HEK293 (cell line): ENCODE measurements around the gene SNX6.

Experiments used
- CTCF ChIA-PET: fragments of 350-600 bp; formaldehyde crosslinking; extraction: SDS; loops from one replicate; lab custom pipeline; 2021; ENCODE audit warnings: antibody characterized with exemption; lab: Yijun Ruan, JAX
- POLR2A ChIA-PET: fragments of 300-600 bp; formaldehyde crosslinking; extraction: SDS; loops from one replicate; lab custom pipeline; 2020; ENCODE audit warnings: antibody characterized with exemption, inconsistent platforms; lab: Yijun Ruan, JAX
- H3K27ac ChIP-seq: fragments of 200-500 bp; sonication (Bioruptor generic); 2 replicates; pipeline ENCODE4 v1.5.1; 2014; ENCODE audit warnings: low read depth, low read length, control low read depth, inconsistent platforms; ENCODE audit errors: extremely low read depth
- H3K36me3 ChIP-seq, 2 experiments: fragments of 200-500 bp in 1 of 2; sonication (Bioruptor generic) in 1 of 2; 1 replicate in 1 of 2; 2 replicates in 1 of 2; pipeline ENCODE4 v1.5.1; 2014 to 2017; ENCODE audit warnings: inconsistent platforms in 2 of 2, low read length in 2 of 2; ENCODE audit not compliant: control insufficient read depth in 2 of 2, insufficient read depth in 1 of 2
- H3K4me1 ChIP-seq: fragments of 200-500 bp; sonication (Bioruptor generic); 2 replicates; pipeline ENCODE4 v1.5.1; 2014; ENCODE audit warnings: mild to moderate bottlenecking, low read length, inconsistent platforms; ENCODE audit not compliant: control insufficient read depth, insufficient read depth
- H3K4me3 ChIP-seq: 2 replicates; pipeline ENCODE4 v1.5.1; 2011; ENCODE audit warnings: low read depth, mild to moderate bottlenecking, control low read depth, low read length, moderate library complexity
- H3K9me3 ChIP-seq: fragments of 200-500 bp; sonication (Bioruptor generic); 2 replicates; pipeline ENCODE4 v1.5.1; 2014; ENCODE audit warnings: low read depth, low read length, inconsistent platforms; ENCODE audit not compliant: control insufficient read depth, insufficient read depth
- CTCF ChIP-seq: fragments of 450-650 bp; formaldehyde crosslinking; IDR thresholded peaks from 2 replicates; pipeline ENCODE4 v1.5.1; 2016; ENCODE audit warnings: missing biosample characterization, missing genetic modification characterization
- GLI4 ChIP-seq: fragments of 450-650 bp; formaldehyde crosslinking; IDR thresholded peaks from 2 replicates; pipeline ENCODE4 v1.5.1; 2016; ENCODE audit warnings: missing biosample characterization, missing genetic modification characterization
- GLIS1 ChIP-seq: fragments of 450-650 bp; formaldehyde crosslinking; IDR thresholded peaks from 2 replicates; pipeline ENCODE4 v1.5.1; 2016; ENCODE audit warnings: missing biosample characterization, missing genetic modification characterization
- KLF16 ChIP-seq: fragments of 450-650 bp; formaldehyde crosslinking; IDR thresholded peaks from 2 replicates; pipeline ENCODE4 v1.5.1; 2017; ENCODE audit warnings: missing biosample characterization, missing genetic modification characterization
- MZF1 ChIP-seq: fragments of 450-650 bp; formaldehyde crosslinking; IDR thresholded peaks from 2 replicates; pipeline ENCODE4 v1.5.1; 2017; ENCODE audit warnings: missing biosample characterization, missing genetic modification characterization, borderline replicate concordance
- PRDM10 ChIP-seq: fragments of 450-650 bp; formaldehyde crosslinking; IDR thresholded peaks from 2 replicates; pipeline ENCODE4 v1.5.1; 2016; ENCODE audit warnings: missing biosample characterization, missing genetic modification characterization
- SP2 ChIP-seq: fragments of 450-650 bp; formaldehyde crosslinking; IDR thresholded peaks from 2 replicates; pipeline ENCODE4 v1.5.1; 2016; ENCODE audit warnings: missing biosample characterization, missing genetic modification characterization
- SP3 ChIP-seq: fragments of 450-650 bp; formaldehyde crosslinking; IDR thresholded peaks from 2 replicates; pipeline ENCODE4 v1.5.1; 2016; ENCODE audit warnings: missing biosample characterization, missing genetic modification characterization
- SP7 ChIP-seq: fragments of 450-650 bp; formaldehyde crosslinking; IDR thresholded peaks from 2 replicates; pipeline ENCODE4 v1.5.1; 2016; ENCODE audit warnings: missing biosample characterization, missing genetic modification characterization
- ZBTB7A ChIP-seq: fragments of 450-650 bp; formaldehyde crosslinking; IDR thresholded peaks from 2 replicates; pipeline ENCODE4 v1.5.1; 2016; ENCODE audit warnings: low read depth, missing biosample characterization, missing genetic modification characterization
- ZNF114 ChIP-seq: fragments of 450-650 bp; formaldehyde crosslinking; IDR thresholded peaks from 2 replicates; pipeline ENCODE4 v1.5.0; 2017; ENCODE audit warnings: missing biosample characterization, missing genetic modification characterization
- ZNF324 ChIP-seq: fragments of 450-650 bp; formaldehyde crosslinking; IDR thresholded peaks from 2 replicates; pipeline ENCODE4 v1.5.1; 2016; ENCODE audit warnings: missing biosample characterization, missing genetic modification characterization
- ZNF335 ChIP-seq: fragments of 450-650 bp; formaldehyde crosslinking; conservative IDR thresholded peaks from 2 replicates; pipeline ENCODE4 v1.5.1; 2016; ENCODE audit warnings: missing biosample characterization, missing genetic modification characterization
- ZNF341 ChIP-seq: fragments of 450-650 bp; formaldehyde crosslinking; IDR thresholded peaks from 2 replicates; pipeline ENCODE4; 2016; ENCODE audit warnings: low read depth, missing biosample characterization, missing genetic modification characterization
- ZNF362 ChIP-seq: fragments of 450-650 bp; formaldehyde crosslinking; IDR thresholded peaks from 2 replicates; pipeline ENCODE4 v1.5.1; 2016; ENCODE audit warnings: missing biosample characterization, missing genetic modification characterization
- ZNF398 ChIP-seq: fragments of 450-650 bp; formaldehyde crosslinking; IDR thresholded peaks from 2 replicates; pipeline ENCODE4 v1.5.1; 2017; ENCODE audit warnings: missing biosample characterization, missing genetic modification characterization
- ZNF416 ChIP-seq: fragments of 450-650 bp; formaldehyde crosslinking; IDR thresholded peaks from 2 replicates; pipeline ENCODE4 v1.5.1; 2016; ENCODE audit warnings: missing biosample characterization, missing genetic modification characterization
- ZNF561 ChIP-seq: fragments of 450-650 bp; IDR thresholded peaks from 2 replicates; pipeline ENCODE4 v1.5.1; 2018; ENCODE audit warnings: missing biosample characterization, missing genetic modification characterization, borderline replicate concordance
- ZNF596 ChIP-seq: fragments of 450-650 bp; IDR thresholded peaks from 2 replicates; pipeline ENCODE4 v1.5.0; 2018; ENCODE audit warnings: missing biosample characterization, mild to moderate bottlenecking, missing genetic modification characterization, moderate library complexity
- ZNF626 ChIP-seq: fragments of 450-650 bp; sonication (Bioruptor Pico); formaldehyde crosslinking; IDR thresholded peaks from 2 replicates; pipeline ENCODE4 v1.5.1; 2018; ENCODE audit warnings: missing biosample characterization, missing genetic modification characterization, inconsistent platforms
- ZNF670 ChIP-seq: fragments of 450-650 bp; formaldehyde crosslinking; IDR thresholded peaks from 2 replicates; pipeline ENCODE4 v1.5.1; 2016; ENCODE audit warnings: missing biosample characterization, missing genetic modification characterization, low read depth
- ZNF692 ChIP-seq: fragments of 450-650 bp; formaldehyde crosslinking; IDR thresholded peaks from 2 replicates; pipeline ENCODE4 v1.5.1; 2016; ENCODE audit warnings: missing biosample characterization, missing genetic modification characterization
- ZNF776 ChIP-seq: fragments of 450-650 bp; formaldehyde crosslinking; IDR thresholded peaks from 2 replicates; pipeline ENCODE4 v1.5.0; 2017; ENCODE audit warnings: missing biosample characterization, missing genetic modification characterization, borderline replicate concordance
- ZNF785 ChIP-seq: fragments of 450-650 bp; formaldehyde crosslinking; IDR thresholded peaks from 2 replicates; pipeline ENCODE4 v1.5.1; 2016; ENCODE audit warnings: missing biosample characterization, missing genetic modification characterization
- ZXDB ChIP-seq: fragments of 450-650 bp; formaldehyde crosslinking; IDR thresholded peaks from 2 replicates; pipeline ENCODE4 v1.5.1; 2016; ENCODE audit warnings: missing biosample characterization, missing genetic modification characterization
- TF ChIP-seq, protein P1 (sequence below): fragments of 450-650 bp; formaldehyde crosslinking; IDR thresholded peaks from 2 replicates; pipeline ENCODE4 v1.5.1; 2016; ENCODE audit warnings: missing biosample characterization, missing genetic modification characterization

Gene SNX6

DNA sequence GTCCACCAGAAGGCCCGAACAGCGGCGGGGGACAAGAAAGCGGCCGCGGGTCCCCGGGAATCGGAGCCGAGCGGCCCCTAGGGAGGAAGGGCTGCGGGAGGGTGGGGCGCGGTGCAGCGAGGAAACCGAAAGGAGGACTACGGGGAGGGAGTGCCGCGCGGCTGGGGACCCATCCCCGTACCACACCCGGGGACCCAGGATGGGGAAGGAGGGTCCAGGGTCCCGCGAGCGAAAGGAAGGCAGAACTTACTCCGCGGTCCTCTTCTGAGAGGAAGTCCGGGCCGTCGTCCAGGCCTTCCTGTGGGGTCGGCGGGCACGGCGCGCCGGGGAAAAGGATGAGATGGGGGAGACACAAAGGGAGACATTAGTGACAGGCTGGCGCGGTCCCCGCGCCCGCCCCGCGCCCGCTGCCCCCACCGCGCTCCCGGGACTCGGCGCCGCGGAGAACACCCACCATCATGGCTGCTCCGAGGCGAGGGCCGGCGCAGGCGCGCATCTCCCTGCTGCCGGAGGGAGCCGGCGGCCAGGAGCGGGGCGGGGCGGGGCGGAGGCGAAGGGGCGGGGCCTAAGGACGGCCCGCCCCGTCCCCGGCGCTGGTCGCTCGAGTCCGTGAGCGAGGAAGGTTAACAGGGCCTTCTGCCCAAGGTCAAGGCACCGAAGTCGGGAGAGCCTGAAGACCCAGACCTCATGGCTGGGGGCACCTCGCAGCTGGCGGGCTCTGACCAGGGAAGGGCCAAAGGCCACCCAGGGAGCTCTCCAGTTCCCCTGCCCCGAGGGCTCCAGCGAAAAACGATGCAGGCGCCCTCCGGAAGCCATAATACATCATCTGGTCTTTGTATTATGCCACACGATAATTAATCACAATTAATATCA lies at the start of gene SNX6:
TSS of gene SNX6 (minus strand) at position 492 of the 873 bp plus-strand sequence. CDS start at position 460, 32 bp downstream.
- Histone ChIP-seq H3K9me3 (no peaks in the 10 kb centered on the region), H3K27ac (peak within 1 kb of the TSS; percentile 91), H3K4me1 (no peaks in the 10 kb centered on the region), H3K4me3 (peak within 1 kb of the TSS; percentile 91), H3K36me3 (peaks cover 6 to 13% of the 10 kb centered on the region in 2 experiments; a peak in 2 of 3 replicates)
- POLR2A ChIA-PET: interaction anchor here (0.5 kb wide), 1 partner anchor 79 kb away, joined by 3 read pairs; no protein-coding TSS in a partner anchor
- CTCF ChIA-PET: no interaction called here
- TF ChIP-seq ZNF398 (tag by site-specific recombination): peak; percentile 49
- TF ChIP-seq ZNF692 (tag by site-specific recombination): peak; percentile 35
- no peak for TF ChIP-seq MZF1 (tag by site-specific recombination)
- TF ChIP-seq ZXDB (tag by site-specific recombination): peak; percentile 18
- no peak for TF ChIP-seq ZNF670
- peak; percentile 38 for TF ChIP-seq GLIS1 (tag by site-specific recombination)
- no peak for TF ChIP-seq ZNF362 (tag by site-specific recombination)
- TF ChIP-seq, protein P1, sequence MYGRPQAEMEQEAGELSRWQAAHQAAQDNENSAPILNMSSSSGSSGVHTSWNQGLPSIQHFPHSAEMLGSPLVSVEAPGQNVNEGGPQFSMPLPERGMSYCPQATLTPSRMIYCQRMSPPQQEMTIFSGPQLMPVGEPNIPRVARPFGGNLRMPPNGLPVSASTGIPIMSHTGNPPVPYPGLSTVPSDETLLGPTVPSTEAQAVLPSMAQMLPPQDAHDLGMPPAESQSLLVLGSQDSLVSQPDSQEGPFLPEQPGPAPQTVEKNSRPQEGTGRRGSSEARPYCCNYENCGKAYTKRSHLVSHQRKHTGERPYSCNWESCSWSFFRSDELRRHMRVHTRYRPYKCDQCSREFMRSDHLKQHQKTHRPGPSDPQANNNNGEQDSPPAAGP: peak; percentile 65
- no peak for TF ChIP-seq ZNF626 (tag by site-specific recombination)
- TF ChIP-seq SP2 (tag by site-specific recombination): peak; percentile 64
- TF ChIP-seq ZNF341 (tag by site-specific recombination): peak; percentile 41; the same call in 1 of the 2 replicates
- no peak for TF ChIP-seq ZNF596 (tag by site-specific recombination)
- 0 out of 2 replicates have a peak, but pooled peaks have one; percentile 21 for TF ChIP-seq ZNF324
- TF ChIP-seq CTCF (tag by site-specific recombination): peak; percentile 28; the same call in 1 of the 2 replicates
- TF ChIP-seq ZNF561: no peak; the same call in 1 of the 2 replicates
- TF ChIP-seq ZNF416 (tag by site-specific recombination): no peak
- TF ChIP-seq PRDM10 (tag by site-specific recombination): peak; percentile 58
- peak; percentile 84 for TF ChIP-seq KLF16 (tag by site-specific recombination)
- TF ChIP-seq SP3 (tag by site-specific recombination): peak; percentile 51; the same call in 1 of the 2 replicates
- TF ChIP-seq ZNF785 (tag by site-specific recombination): peak; percentile 40; the same call in 1 of the 2 replicates
- TF ChIP-seq GLI4 (tag by site-specific recombination): no peak
- TF ChIP-seq ZBTB7A (tag by site-specific recombination): 0 out of 2 replicates have a peak, but pooled peaks have one; percentile 19
- TF ChIP-seq ZNF114 (tag by site-specific recombination): no peak
- peak; percentile 67 for TF ChIP-seq ZNF335 (tag by site-specific recombination)
- no peak for TF ChIP-seq ZNF776 (tag by site-specific recombination)
- peak; percentile 23; the same call in 1 of the 2 replicates for TF ChIP-seq SP7 (tag by site-specific recombination)
